ENCODE results near the gene GEMIN4. TPM values are rescaled to one million over a fixed set of nuclear protein-coding genes. Genes with fewer than 3 reads are reported as not detected.

Gene GEMIN4
- total and polyA plus RNA-seq, 2 experiments from 2014 or later, result 14.1 to 45.0 TPM

GRCh38 chr17:801660-802059, 49.6 kb upstream of the GEMIN4 start (continued):
- TF ChIP-seq CTCF (conservative IDR thresholded peaks at IDR 0.05; ENCODE audit: low read depth in 2 of 2) (no peak), ETS1 (IDR thresholded peaks at IDR 0.05) (no peak), EZH2 (IDR thresholded peaks at IDR 0.05; ENCODE audit: low read depth, unreplicated experiment) (no peak), POLR2AphosphoS5 (IDR thresholded peaks at IDR 0.05; ENCODE audit: low read depth) (no peak), JUNB (IDR thresholded peaks at IDR 0.05; ENCODE audit: unreplicated experiment) (no peak), ZNF114 (CRISPR knock-in tag; IDR thresholded peaks at IDR 0.05) (no peak)

- H3K27me3 Mint-ChIP-seq (ENCODE audit: insufficient read depth, low read depth, poor library complexity), result peaks cover 20% of the 10 kb centered on the region
- no peaks in the 10 kb centered on the region for H3K4me1 ChIP-seq (ENCODE audit: insufficient read depth)
- ATAC-seq, result no peak
- no peak for DNase-seq (ENCODE audit: low spot score)
- no peaks in the 10 kb centered on the region for H3K79me2 ChIP-seq (replicated peaks; ENCODE audit: insufficient read depth)
- peaks cover 17% of the 10 kb centered on the region for H3K36me3 Mint-ChIP-seq (ENCODE audit: low read depth)
- no peaks in the 10 kb centered on the region; the same call in 1 of the 2 replicates for H3K36me3 ChIP-seq (ENCODE audit: insufficient read depth)
- H3K27me3 ChIP-seq (ENCODE audit: insufficient read depth), result no peaks in the 10 kb centered on the region
- no peak overlapping the region for H3K4me2 ChIP-seq
- H3K4me3 Mint-ChIP-seq, result no peak overlapping the region; the same call in 2 of the 3 replicates
- H3K9me2 ChIP-seq (ENCODE audit: insufficient read depth), result no peaks in the 10 kb centered on the region
- no peak overlapping the region for H3K27ac ChIP-seq (ENCODE audit: low read depth)
- no peaks in the 10 kb centered on the region; the same call in 1 of the 2 replicates for H4K20me1 ChIP-seq (replicated peaks; ENCODE audit: insufficient read depth)
- H3K9me3 Mint-ChIP-seq, result no peaks in the 10 kb centered on the region; the same call in 2 of the 3 replicates
- H3K4me1 Mint-ChIP-seq, result peaks cover 6% of the 10 kb centered on the region; the same call in 2 of the 3 replicates
- H3K27ac Mint-ChIP-seq, result no peak overlapping the region
- H2AFZ ChIP-seq, result no peak overlapping the region
- no peaks in the 10 kb centered on the region for H3F3A ChIP-seq (replicated peaks; ENCODE audit: low read depth)
- no peak overlapping the region for H3K4me3 ChIP-seq
- no peak for TF ChIP-seq JUNB (IDR thresholded peaks at IDR 0.05; ENCODE audit: unreplicated experiment)
- no peak for TF ChIP-seq ZNF114 (CRISPR knock-in tag; IDR thresholded peaks at IDR 0.05)
- no peak for TF ChIP-seq ZNF331 (CRISPR knock-in tag; IDR thresholded peaks at IDR 0.05; ENCODE audit: low read depth)
- no peak for TF ChIP-seq NANOG (IDR thresholded peaks at IDR 0.05; ENCODE audit: borderline replicate concordance)
- TF ChIP-seq STAT1 (IDR thresholded peaks at IDR 0.05; ENCODE audit: unreplicated experiment), result no peak
- TF ChIP-seq CTCF (conservative IDR thresholded peaks at IDR 0.05; ENCODE audit: low read depth in 2 of 2), result no peak
- no peak for TF ChIP-seq EZH2phosphoT487 (IDR thresholded peaks at IDR 0.05; ENCODE audit: unreplicated experiment)
- no peak for TF ChIP-seq EZH2 (IDR thresholded peaks at IDR 0.05; ENCODE audit: low read depth, unreplicated experiment)
- no peak for TF ChIP-seq REST (IDR thresholded peaks at IDR 0.05; ENCODE audit: unreplicated experiment)
- no peak for TF ChIP-seq ETS1 (IDR thresholded peaks at IDR 0.05)
- TF ChIP-seq POLR2AphosphoS5 (IDR thresholded peaks at IDR 0.05; ENCODE audit: low read depth), result no peak
These were observed 48.6 kb upstream of the GEMIN4 start for GRCh38 chr17:800446-801242.
